Panc1 (cell line): ENCODE results near the gene NSMCE1. TPM values are rescaled to one million over a fixed set of nuclear protein-coding genes. Genes with fewer than 3 reads are reported as not detected.

Experiments used
- ATAC-seq: fragments of 200-7000 bp; cut with Tn5 transposase; 2 replicates; pipeline ENCODE4 v1.9.1; 2020; ENCODE audit warnings: mild to moderate bottlenecking, moderate library complexity
- BruUV-seq: library from RNA; stranded (reverse); fragments of 400-500 nt; replicated peaks from 2 replicates; lab custom pipeline; 2021; lab: Mats Ljungman, UMichigan
- CTCF ChIA-PET: fragments of 300-600 bp; sonication (Branson Sonifier 250); formaldehyde crosslinking; loops from one replicate; lab custom pipeline; 2022; ENCODE audit warnings: antibody characterized with exemption; lab: Charles Lee
- POLR2A ChIA-PET: fragments of 300-600 bp; sonication (Branson Sonifier 250); formaldehyde crosslinking; loops from one replicate; lab custom pipeline; 2022; ENCODE audit warnings: antibody characterized with exemption; lab: Charles Lee
- DNase-seq: peaks from one replicate; pipeline ENCODE4 v3.0.0-alpha.2; 2010; ENCODE audit warnings: low read depth, low spot score
- H3K27ac ChIP-seq: 2 replicates; pipeline ENCODE4 v1.5.1; 2011; ENCODE audit warnings: mild to moderate bottlenecking, low read length, inconsistent platforms
- H3K27me3 ChIP-seq: fragments of 200-500 bp; sonication (Bioruptor generic); 2 replicates; pipeline ENCODE4 v1.6.0; 2014; ENCODE audit warnings: low read length, inconsistent platforms; ENCODE audit not compliant: control insufficient read depth, insufficient read depth
- H3K36me3 ChIP-seq: fragments of 200-500 bp; sonication (Bioruptor generic); 2 replicates; pipeline ENCODE4 v1.5.1; 2014; ENCODE audit warnings: inconsistent platforms, mild to moderate bottlenecking, low read length, moderate library complexity; ENCODE audit not compliant: control insufficient read depth, insufficient read depth
- H3K4me1 ChIP-seq: 2 replicates; pipeline ENCODE4 v1.5.1; 2011; ENCODE audit warnings: inconsistent platforms, mild to moderate bottlenecking, low read length, moderate library complexity; ENCODE audit not compliant: control insufficient read depth, insufficient read depth
- H3K4me3 ChIP-seq, 2 experiments: 2 replicates each; pipeline ENCODE4 v1.5.1; 2011 to 2012; ENCODE audit warnings: low read depth in 2 of 2, low read length in 2 of 2, mild to moderate bottlenecking in 2 of 2, inconsistent platforms in 1 of 2, moderate library complexity in 1 of 2
- H3K9me3 ChIP-seq: fragments of 200-500 bp; sonication (Bioruptor generic); 2 replicates; pipeline ENCODE4 v1.5.1; 2014; ENCODE audit warnings: low read depth, mild to moderate bottlenecking, inconsistent platforms, low read length, moderate library complexity; ENCODE audit not compliant: control insufficient read depth, insufficient read depth
- POLR2AphosphoS5 ChIP-seq: IDR thresholded peaks from 2 replicates; pipeline ENCODE4 v1.6.1; 2012; ENCODE audit warnings: mild to moderate bottlenecking, low read depth, low read length, moderate library complexity
- SIN3A ChIP-seq: IDR thresholded peaks from 2 replicates; pipeline ENCODE4 v1.6.1; 2012; ENCODE audit warnings: low read depth, mild to moderate bottlenecking, low read length, moderate library complexity, borderline replicate concordance; ENCODE audit not compliant: insufficient read depth
- TCF7L2 ChIP-seq: IDR thresholded peaks from 2 replicates; pipeline ENCODE4 v1.6.1; 2011; ENCODE audit warnings: mild to moderate bottlenecking, low read depth, low read length, inconsistent platforms
- in situ Hi-C: cut with HindIII; loops from 2 replicates; pipeline ENCODE4 v1.10.0; 2016; ENCODE audit warnings: low sequenced_read_pairs, low pct_unique_long_range_greater_than_20kb
- intact Hi-C: fragments of 100-400 bp; cut with micrococcal nuclease; formaldehyde crosslinking; loops from one replicate; pipeline ENCODE4 v1.10.0; 2022; ENCODE audit not compliant: unreplicated experiment
- total RNA-seq: library from RNA; stranded (reverse); gene quantifications from one replicate; pipeline ENCODE4 v1.2.1, GENCODE V29; 2021; ENCODE audit not compliant: unreplicated experiment
- TF ChIP-seq, protein P1 (sequence below), 2 experiments: IDR thresholded peaks; 2 replicates each; pipeline ENCODE4 v1.6.1; 2011 to 2012; ENCODE audit warnings: low read depth in 2 of 2, control low read depth in 1 of 2, low read length in 1 of 2, mild to moderate bottlenecking in 1 of 2, moderate library complexity in 1 of 2; ENCODE audit not compliant: insufficient read depth in 1 of 2
- TF ChIP-seq, protein P2 (sequence below): fragments of 450-650 bp; IDR thresholded peaks from 2 replicates; pipeline ENCODE4 v1.5.1; 2017; ENCODE audit warnings: mild to moderate bottlenecking

NSMCE1 gene
- total RNA-seq, 1 experiment from 2014 or later: 48.2 TPM

DNA sequence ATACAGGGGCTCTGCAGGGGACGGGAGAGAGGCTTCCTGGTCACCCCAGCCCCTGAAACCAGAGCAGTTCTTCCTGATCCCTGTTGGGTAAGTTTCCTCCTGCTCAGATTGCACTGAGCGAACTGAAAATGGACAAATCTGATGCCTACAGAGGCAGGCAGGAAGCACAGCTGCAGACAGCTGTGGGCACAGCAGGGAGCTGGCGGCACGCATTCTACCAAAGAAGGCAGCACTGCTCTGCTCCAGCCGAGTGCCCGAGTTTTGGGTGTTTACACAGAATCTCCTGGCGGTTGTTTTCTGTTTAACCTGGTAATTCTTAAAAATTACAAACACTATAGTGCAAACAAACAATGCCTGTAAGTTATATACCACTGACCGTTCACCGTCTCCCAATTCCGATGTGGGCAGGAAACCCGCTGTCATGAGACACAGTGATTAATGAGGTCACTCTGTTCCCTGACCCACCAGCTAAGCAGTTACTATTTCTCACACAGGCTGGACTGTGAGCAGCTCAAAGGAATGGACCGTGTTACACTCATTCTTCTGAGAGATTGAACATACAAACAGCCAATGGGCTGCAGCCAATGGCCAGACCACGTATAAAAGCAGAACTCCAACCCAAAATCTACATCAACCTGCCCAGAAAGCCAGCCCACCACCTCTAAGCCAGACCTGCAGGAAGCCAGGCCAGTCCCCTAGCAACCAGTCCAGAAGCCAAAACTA is 25.5 kb downstream of the NSMCE1 start:
- H3K4me3 ChIP-seq: peak overlapping the region in 1 of 2 experiments; percentile 23; a peak in 1 of 4 replicates
- no peaks in the 10 kb centered on the region for H3K9me3 ChIP-seq
- DNase-seq: peak; percentile 85
- no peaks in the 10 kb centered on the region for H3K36me3 ChIP-seq
- ATAC-seq: peak; percentile 81
- TF ChIP-seq, protein P1, sequence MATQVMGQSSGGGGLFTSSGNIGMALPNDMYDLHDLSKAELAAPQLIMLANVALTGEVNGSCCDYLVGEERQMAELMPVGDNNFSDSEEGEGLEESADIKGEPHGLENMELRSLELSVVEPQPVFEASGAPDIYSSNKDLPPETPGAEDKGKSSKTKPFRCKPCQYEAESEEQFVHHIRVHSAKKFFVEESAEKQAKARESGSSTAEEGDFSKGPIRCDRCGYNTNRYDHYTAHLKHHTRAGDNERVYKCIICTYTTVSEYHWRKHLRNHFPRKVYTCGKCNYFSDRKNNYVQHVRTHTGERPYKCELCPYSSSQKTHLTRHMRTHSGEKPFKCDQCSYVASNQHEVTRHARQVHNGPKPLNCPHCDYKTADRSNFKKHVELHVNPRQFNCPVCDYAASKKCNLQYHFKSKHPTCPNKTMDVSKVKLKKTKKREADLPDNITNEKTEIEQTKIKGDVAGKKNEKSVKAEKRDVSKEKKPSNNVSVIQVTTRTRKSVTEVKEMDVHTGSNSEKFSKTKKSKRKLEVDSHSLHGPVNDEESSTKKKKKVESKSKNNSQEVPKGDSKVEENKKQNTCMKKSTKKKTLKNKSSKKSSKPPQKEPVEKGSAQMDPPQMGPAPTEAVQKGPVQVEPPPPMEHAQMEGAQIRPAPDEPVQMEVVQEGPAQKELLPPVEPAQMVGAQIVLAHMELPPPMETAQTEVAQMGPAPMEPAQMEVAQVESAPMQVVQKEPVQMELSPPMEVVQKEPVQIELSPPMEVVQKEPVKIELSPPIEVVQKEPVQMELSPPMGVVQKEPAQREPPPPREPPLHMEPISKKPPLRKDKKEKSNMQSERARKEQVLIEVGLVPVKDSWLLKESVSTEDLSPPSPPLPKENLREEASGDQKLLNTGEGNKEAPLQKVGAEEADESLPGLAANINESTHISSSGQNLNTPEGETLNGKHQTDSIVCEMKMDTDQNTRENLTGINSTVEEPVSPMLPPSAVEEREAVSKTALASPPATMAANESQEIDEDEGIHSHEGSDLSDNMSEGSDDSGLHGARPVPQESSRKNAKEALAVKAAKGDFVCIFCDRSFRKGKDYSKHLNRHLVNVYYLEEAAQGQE (IDR thresholded peaks at IDR 0.05; ENCODE audit: insufficient read depth in 1 of 2, low read depth in 2 of 2, low read length in 1 of 2): no peak
- TF ChIP-seq SIN3A (no peak), TCF7L2 (no peak), POLR2AphosphoS5 (no peak)
- TF ChIP-seq, protein P2, sequence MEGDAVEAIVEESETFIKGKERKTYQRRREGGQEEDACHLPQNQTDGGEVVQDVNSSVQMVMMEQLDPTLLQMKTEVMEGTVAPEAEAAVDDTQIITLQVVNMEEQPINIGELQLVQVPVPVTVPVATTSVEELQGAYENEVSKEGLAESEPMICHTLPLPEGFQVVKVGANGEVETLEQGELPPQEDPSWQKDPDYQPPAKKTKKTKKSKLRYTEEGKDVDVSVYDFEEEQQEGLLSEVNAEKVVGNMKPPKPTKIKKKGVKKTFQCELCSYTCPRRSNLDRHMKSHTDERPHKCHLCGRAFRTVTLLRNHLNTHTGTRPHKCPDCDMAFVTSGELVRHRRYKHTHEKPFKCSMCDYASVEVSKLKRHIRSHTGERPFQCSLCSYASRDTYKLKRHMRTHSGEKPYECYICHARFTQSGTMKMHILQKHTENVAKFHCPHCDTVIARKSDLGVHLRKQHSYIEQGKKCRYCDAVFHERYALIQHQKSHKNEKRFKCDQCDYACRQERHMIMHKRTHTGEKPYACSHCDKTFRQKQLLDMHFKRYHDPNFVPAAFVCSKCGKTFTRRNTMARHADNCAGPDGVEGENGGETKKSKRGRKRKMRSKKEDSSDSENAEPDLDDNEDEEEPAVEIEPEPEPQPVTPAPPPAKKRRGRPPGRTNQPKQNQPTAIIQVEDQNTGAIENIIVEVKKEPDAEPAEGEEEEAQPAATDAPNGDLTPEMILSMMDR: no peak
- intact Hi-C loops: no loop called here
- H3K27me3 ChIP-seq: no peaks in the 10 kb centered on the region
- H3K27ac ChIP-seq: no peak overlapping the region
- in situ Hi-C loops: no loop called here
- peaks cover 11% of the 10 kb centered on the region; the same call in 1 of the 2 replicates for H3K4me1 ChIP-seq
- ChIA-PET POLR2A (no interaction called here), CTCF (no interaction called here)
- no TSS peak for BruUV-seq

DNA sequence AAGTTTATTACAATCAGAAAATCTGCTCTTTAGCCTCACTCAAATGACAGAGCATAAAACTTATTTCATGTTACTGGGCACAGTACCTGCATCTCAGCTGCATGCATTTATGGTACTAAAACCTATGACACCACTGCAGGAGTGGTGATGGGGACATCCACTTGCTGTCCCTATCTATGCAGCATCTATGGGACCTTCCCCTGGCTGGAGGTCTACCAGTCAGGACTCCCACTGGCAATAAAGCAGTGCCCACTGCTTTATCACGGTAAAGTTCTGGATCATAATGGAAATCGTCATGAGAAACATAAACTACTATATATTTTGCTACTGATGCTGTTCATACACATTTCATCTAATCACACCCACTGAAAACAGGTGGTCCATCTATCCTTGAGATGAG is 26.2 kb downstream of the NSMCE1 start:
- H3K27me3 ChIP-seq: no peaks in the 10 kb centered on the region
- H3K27ac ChIP-seq: no peak overlapping the region
- TF ChIP-seq, protein P2: no peak
- no peak for TF ChIP-seq POLR2AphosphoS5
- no peak for TF ChIP-seq SIN3A
- TF ChIP-seq TCF7L2: no peak
- BruUV-seq: no TSS peak
- ChIA-PET POLR2A (no interaction called here), CTCF (no interaction called here)
- DNase-seq (no peak), ATAC-seq (no peak)
- no peaks in the 10 kb centered on the region for H3K36me3 ChIP-seq
- in situ Hi-C loops: no loop called here
- intact Hi-C loops: no loop called here
- no peaks in the 10 kb centered on the region for H3K9me3 ChIP-seq
- H3K4me1 ChIP-seq: peaks cover 11% of the 10 kb centered on the region; the same call in 1 of the 2 replicates
- H3K4me3 ChIP-seq: no peak overlapping the region; a peak in 1 of 4 replicates
